Activated T-cell treated with anti-CD3 and anti-CD28 coated beads, Interleukin-2, amount 50 U/mL, for 24 hours (primary cell): ENCODE measurements around the gene ARAP2.

Source experiments
- DNase-seq: peaks from one replicate; pipeline ENCODE4 v3.0.0-alpha.2; 2020
- H3K27ac Mint-ChIP-seq: 2 replicates; pipeline ENCODE4 v1.8.0; 2020; ENCODE audit warnings: mild to moderate bottlenecking, mixed read lengths
- H3K27me3 Mint-ChIP-seq: 2 replicates; pipeline ENCODE4 v1.8.0; 2020; ENCODE audit warnings: mixed read lengths
- H3K36me3 Mint-ChIP-seq: 2 replicates; pipeline ENCODE4 v1.8.0; 2020; ENCODE audit warnings: low read depth, mixed read lengths
- H3K4me1 Mint-ChIP-seq: 2 replicates; pipeline ENCODE4 v1.8.0; 2020; ENCODE audit warnings: low read depth, mixed read lengths
- H3K4me3 Mint-ChIP-seq: 2 replicates; pipeline ENCODE4 v1.8.0; 2020; ENCODE audit warnings: mild to moderate bottlenecking, moderate library complexity, mixed read lengths
- H3K9me3 Mint-ChIP-seq: 2 replicates; pipeline ENCODE4 v1.8.0; 2020; ENCODE audit warnings: mixed read lengths

Gene ARAP2

GRCh38 chr4:36215627-36216026 is 28.7 kb downstream of the ARAP2 start:
- no peak for DNase-seq
- H3K36me3 Mint-ChIP-seq: peaks cover 49% of the 10 kb centered on the region
- no peaks in the 10 kb centered on the region for H3K27me3 Mint-ChIP-seq
- no peak overlapping the region for H3K4me3 Mint-ChIP-seq
- no peak overlapping the region for H3K27ac Mint-ChIP-seq
- H3K9me3 Mint-ChIP-seq: no peaks in the 10 kb centered on the region
- peaks cover 51% of the 10 kb centered on the region for H3K4me1 Mint-ChIP-seq

- Mint-ChIP-seq H3K9me3 (no peaks in the 10 kb centered on the region), H3K27ac (no peak overlapping the region), H3K4me3 (no peak overlapping the region), H3K27me3 (no peaks in the 10 kb centered on the region), H3K36me3 (peaks cover 56% of the 10 kb centered on the region), H3K4me1 (peaks cover 55% of the 10 kb centered on the region)
- DNase-seq: no peak
These were observed 29.4 kb downstream of the ARAP2 start for GRCh38 chr4:36214735-36215485.

- no peaks in the 10 kb centered on the region for H3K9me3 Mint-ChIP-seq
- peaks cover 61% of the 10 kb centered on the region for H3K36me3 Mint-ChIP-seq
- no peak overlapping the region for H3K4me3 Mint-ChIP-seq
- H3K4me1 Mint-ChIP-seq: peaks cover 59% of the 10 kb centered on the region
- DNase-seq: no peak
- H3K27me3 Mint-ChIP-seq: no peaks in the 10 kb centered on the region
- H3K27ac Mint-ChIP-seq: no peak overlapping the region
These were observed 30.3 kb downstream of the ARAP2 start for GRCh38 chr4:36213977-36214376.

- Mint-ChIP-seq H3K27ac (no peak overlapping the region), H3K4me3 (no peak overlapping the region), H3K4me1 (peaks cover 67% of the 10 kb centered on the region), H3K9me3 (no peaks in the 10 kb centered on the region), H3K36me3 (peaks cover 89% of the 10 kb centered on the region), H3K27me3 (no peaks in the 10 kb centered on the region)
- no peak for DNase-seq
These were observed 33.2 kb downstream of the ARAP2 start for GRCh38 chr4:36211084-36211483.

GRCh38 chr4:36209941-36210649 is 34.2 kb downstream of the ARAP2 start:
- Mint-ChIP-seq H3K27ac (peak overlapping the region; percentile 90), H3K4me1 (peaks cover 69% of the 10 kb centered on the region), H3K9me3 (no peaks in the 10 kb centered on the region), H3K4me3 (peak overlapping the region; percentile 38), H3K27me3 (no peaks in the 10 kb centered on the region), H3K36me3 (peaks cover 90% of the 10 kb centered on the region)
- DNase-seq: no peak

- Mint-ChIP-seq H3K4me3 (peak overlapping the region; percentile 47), H3K27me3 (no peaks in the 10 kb centered on the region), H3K27ac (peak overlapping the region; percentile 90), H3K4me1 (peaks cover 64% of the 10 kb centered on the region), H3K36me3 (peaks cover 90% of the 10 kb centered on the region), H3K9me3 (no peaks in the 10 kb centered on the region)
- no peak for DNase-seq
These were observed 35.3 kb downstream of the ARAP2 start for GRCh38 chr4:36208893-36209473.

- Mint-ChIP-seq H3K4me1 (peaks cover 65% of the 10 kb centered on the region), H3K27ac (peak overlapping the region; percentile 90)
These were observed 36.3 kb downstream of the ARAP2 start for GRCh38 chr4:36207831-36208520.

GRCh38 chr4:36207367-36207766 is 36.9 kb downstream of the ARAP2 start:
- H3K27ac Mint-ChIP-seq: no peak overlapping the region
- no peaks in the 10 kb centered on the region for H3K9me3 Mint-ChIP-seq
- peaks cover 63% of the 10 kb centered on the region for H3K4me1 Mint-ChIP-seq
- H3K36me3 Mint-ChIP-seq: peaks cover 88% of the 10 kb centered on the region
- DNase-seq: no peak
- H3K27me3 Mint-ChIP-seq: no peaks in the 10 kb centered on the region
- H3K4me3 Mint-ChIP-seq: no peak overlapping the region

More at GRCh38 chr4:36207831-36208520, 36.3 kb downstream of the ARAP2 start:
- peaks cover 90% of the 10 kb centered on the region for H3K36me3 Mint-ChIP-seq
- no peak for DNase-seq
- H3K9me3 Mint-ChIP-seq: no peaks in the 10 kb centered on the region
- no peak overlapping the region for H3K4me3 Mint-ChIP-seq
- no peaks in the 10 kb centered on the region for H3K27me3 Mint-ChIP-seq

GRCh38 chr4:36206603-36207311 is 37.6 kb downstream of the ARAP2 start:
- no peak for DNase-seq
- Mint-ChIP-seq H3K27me3 (no peaks in the 10 kb centered on the region), H3K4me3 (no peak overlapping the region), H3K4me1 (peaks cover 59% of the 10 kb centered on the region), H3K36me3 (peaks cover 85% of the 10 kb centered on the region), H3K9me3 (no peaks in the 10 kb centered on the region), H3K27ac (no peak overlapping the region)

GRCh38 chr4:36206012-36206411 is 38.3 kb downstream of the ARAP2 start:
- Mint-ChIP-seq H3K27me3 (no peaks in the 10 kb centered on the region), H3K4me3 (no peak overlapping the region), H3K36me3 (peaks cover 84% of the 10 kb centered on the region), H3K27ac (no peak overlapping the region), H3K4me1 (peaks cover 56% of the 10 kb centered on the region), H3K9me3 (no peaks in the 10 kb centered on the region)
- DNase-seq: no peak

- H3K4me1 Mint-ChIP-seq: peaks cover 23% of the 10 kb centered on the region
- peaks cover 45% of the 10 kb centered on the region for H3K36me3 Mint-ChIP-seq
- no peak overlapping the region for H3K4me3 Mint-ChIP-seq
These were observed 45.5 kb downstream of the ARAP2 start for GRCh38 chr4:36198861-36199260.

GRCh38 chr4:36198068-36198808 is 46.1 kb downstream of the ARAP2 start:
- Mint-ChIP-seq H3K9me3 (no peaks in the 10 kb centered on the region), H3K27me3 (no peaks in the 10 kb centered on the region), H3K4me1 (peaks cover 20% of the 10 kb centered on the region), H3K36me3 (peaks cover 43% of the 10 kb centered on the region), H3K4me3 (no peak overlapping the region), H3K27ac (no peak overlapping the region)
- DNase-seq: no peak

More at GRCh38 chr4:36198861-36199260, 45.5 kb downstream of the ARAP2 start:
- H3K9me3 Mint-ChIP-seq: no peaks in the 10 kb centered on the region
- no peak for DNase-seq
- no peak overlapping the region for H3K27ac Mint-ChIP-seq
- H3K27me3 Mint-ChIP-seq: no peaks in the 10 kb centered on the region

GRCh38 chr4:36197501-36197900 is 46.8 kb downstream of the ARAP2 start:
- H3K4me3 Mint-ChIP-seq: no peak overlapping the region
- H3K27ac Mint-ChIP-seq: no peak overlapping the region
- H3K36me3 Mint-ChIP-seq: peaks cover 45% of the 10 kb centered on the region
- H3K4me1 Mint-ChIP-seq: peaks cover 23% of the 10 kb centered on the region
- DNase-seq: no peak
- no peaks in the 10 kb centered on the region for H3K9me3 Mint-ChIP-seq
- H3K27me3 Mint-ChIP-seq: no peaks in the 10 kb centered on the region
